K562 (cell line): ENCODE results near the gene UBA1. TPM values are rescaled to one million over a fixed set of nuclear protein-coding genes. Genes with fewer than 3 reads are reported as not detected.
A peak's percentile ranks its signal among the peaks of the same experiment; 100 is the strongest.

Source experiments
- ATAC-seq: fragments of 200-7000 bp; cut with Tn5 transposase; 3 replicates; pipeline ENCODE4 v1.9.1; 2020; ENCODE audit warnings: moderate library complexity
- BruUV-seq: library from RNA; stranded (reverse); fragments of 400-500 nt; replicated peaks from 2 replicates; lab custom pipeline; 2021; lab: Mats Ljungman, UMichigan
- CTCF ChIA-PET: fragments of 300-600 bp; formaldehyde crosslinking; extraction: SDS; loops from one replicate; lab custom pipeline; 2021; ENCODE audit warnings: low intra/inter-chr PET ratio; lab: Yijun Ruan, JAX
- POLR2A ChIA-PET: fragments of 300-600, 350-650 bp; sonication (Branson Sonifier 250); formaldehyde crosslinking; extraction: SDS; loops from one replicate; lab custom pipeline; 2021; ENCODE audit warnings: antibody characterized with exemption, inconsistent platforms; lab: Yijun Ruan, JAX
- DNase-seq, 4 experiments: peaks; one replicate each; pipeline versions ENCODE4 v3.0.0 to v3.0.0-alpha.2; 2011 to 2018; ENCODE audit warnings: low spot score in 3 of 4, mixed read lengths in 3 of 4; ENCODE audit errors: extremely low read depth in 1 of 4
- FAIRE-seq: peaks from 2 replicates; lab custom pipeline; 2011; peaks lifted over from hg19 to GRCh38; lab: Jason Lieb, UNC
- H2AFZ ChIP-seq: 2 replicates; pipeline ENCODE4 v1.6.0; 2011; ENCODE audit warnings: low read depth, low read length, control low read depth, inconsistent platforms
- H3K27ac ChIP-seq: fragments of 200-600 bp; 3 replicates; pipeline ENCODE4 v1.8.0; 2011; ENCODE audit warnings: low read depth, mild to moderate bottlenecking, control low read depth, inconsistent platforms, low read length, moderate library complexity, mixed read lengths; ENCODE audit errors: extremely low read depth
- H3K27me3 ChIP-seq, 2 experiments: fragments of 300-600 bp in 1 of 2; 2 replicates in 1 of 2; 3 replicates in 1 of 2; pipeline versions ENCODE4 v1.6.0 to v1.8.0; 2011; ENCODE audit warnings: inconsistent platforms in 2 of 2, low read length in 2 of 2, mild to moderate bottlenecking in 1 of 2, mixed read lengths in 1 of 2, moderate library complexity in 1 of 2; ENCODE audit not compliant: control insufficient read depth in 2 of 2, insufficient read depth in 2 of 2
- H3K36me3 ChIP-seq: fragments of 300-600 bp; 3 replicates; pipeline ENCODE4 v1.8.0; 2011; ENCODE audit warnings: mild to moderate bottlenecking, low read length, inconsistent platforms; ENCODE audit not compliant: control insufficient read depth, insufficient read depth
- H3K4me1 ChIP-seq, 2 experiments: fragments of 200-600 bp in 1 of 2; replicated peaks in 1 of 2; 2 replicates in 1 of 2; 3 replicates in 1 of 2; pipeline versions ENCODE4 v1.5.1 to v1.8.0; 2011; ENCODE audit warnings: inconsistent platforms in 2 of 2, low read length in 2 of 2, mild to moderate bottlenecking in 1 of 2, mixed read lengths in 1 of 2, moderate library complexity in 1 of 2; ENCODE audit not compliant: control insufficient read depth in 2 of 2, insufficient read depth in 2 of 2
- H3K4me2 ChIP-seq: 2 replicates; pipeline ENCODE4 v1.6.1; 2011; ENCODE audit warnings: low read length, control low read depth, inconsistent platforms, mixed read lengths; ENCODE audit not compliant: insufficient read depth
- H3K4me3 ChIP-seq: fragments of 200-600 bp; sonication (generic), shearing (Covaris generic); 2 replicates; pipeline ENCODE4 v1.5.1; 2016; ENCODE audit warnings: control low read depth, inconsistent platforms
- H3K79me2 ChIP-seq: fragments of 200-600 bp; 3 replicates; pipeline ENCODE4 v1.8.0; 2011; ENCODE audit warnings: low read length, inconsistent platforms; ENCODE audit not compliant: control insufficient read depth, insufficient read depth
- H3K9ac ChIP-seq, 2 experiments: 2 replicates each; pipeline versions ENCODE4 v1.6.0 to v1.6.1; 2011; ENCODE audit warnings: low read depth in 2 of 2, low read length in 2 of 2, control low read depth in 1 of 2, inconsistent platforms in 1 of 2, mild to moderate bottlenecking in 1 of 2, mixed read lengths in 1 of 2; ENCODE audit not compliant: insufficient read depth in 1 of 2
- H3K9me1 ChIP-seq: one replicate; pipeline ENCODE4 v1.6.0; 2011; ENCODE audit warnings: inconsistent platforms, mild to moderate bottlenecking, low read length, moderate library complexity; ENCODE audit not compliant: control insufficient read depth, insufficient read depth
- H3K9me3 ChIP-seq: replicated peaks from 2 replicates; pipeline ENCODE4 v1.5.1; 2011; ENCODE audit warnings: low read depth, low read length, inconsistent platforms; ENCODE audit not compliant: control insufficient read depth, insufficient read depth
- H4K20me1 ChIP-seq: replicated peaks from 2 replicates; pipeline ENCODE4 v1.6.1; 2011; ENCODE audit warnings: low read length, inconsistent platforms, mixed read lengths; ENCODE audit not compliant: control insufficient read depth, insufficient read depth
- BHLHE40 ChIP-seq: IDR thresholded peaks from 2 replicates; pipeline ENCODE4 v1.6.1; 2011; ENCODE audit warnings: low read length, improper control_type of control experiment
- CEBPB ChIP-seq: fragments of 450-650 bp; IDR thresholded peaks from 2 replicates; pipeline ENCODE4 v1.6.1; 2016; ENCODE audit warnings: missing genetic modification characterization, missing compliant biosample characterization
- NFATC3 ChIP-seq: fragments of 450-650 bp; IDR thresholded peaks from 2 replicates; pipeline ENCODE4 v1.6.1; 2017; ENCODE audit warnings: mild to moderate bottlenecking
- TAF9B ChIP-seq: fragments of 450-650 bp; IDR thresholded peaks from 2 replicates; pipeline ENCODE4 v1.6.1; 2018; ENCODE audit warnings: mild to moderate bottlenecking; ENCODE audit not compliant: partially characterized antibody
- ZNF146 ChIP-seq: IDR thresholded peaks from one replicate; pipeline ENCODE4 v1.6.1; 2018; ENCODE audit warnings: missing compliant biosample characterization; ENCODE audit not compliant: unreplicated experiment
- ZNF830 ChIP-seq: fragments of 250-450 bp; sonication (Bioruptor Pico); IDR thresholded peaks from 2 replicates; pipeline ENCODE4 v1.5.0; 2021; ENCODE audit warnings: mild to moderate bottlenecking
- WGBS: fragments of 100-300 bp; shearing (Covaris generic); methylation state at CpG from one replicate; pipeline ENCODE4 v1.1.6; 2016; ENCODE audit warnings: low coverage, mixed read lengths; ENCODE audit not compliant: insufficient coverage; ENCODE audit errors: missing lambda C conversion rate; 5-methylcytosine and 5-hydroxymethylcytosine counted together
- in situ Hi-C: fragments of 300-500 bp; cut with MboI; formaldehyde crosslinking; loops from 4 replicates; pipeline ENCODE4 v1.15.0; 2018; ENCODE audit warnings: inconsistent platforms, mixed read lengths
- intact Hi-C: fragments of 100-400 bp; cut with micrococcal nuclease; formaldehyde crosslinking; loops from 2 replicates; pipeline ENCODE4 v1.14.2; 2022
- polyA plus RNA-seq, 8 experiments: library from polyadenylated mRNA; depleted of rRNA in 4 of 8; stranded (reverse) in 5 of 8; unstranded in 3 of 8; fragments of >200 nt; fragmentation: Nextera tagmentation in 2 of 8; fragmentation: Illumina TruSeq in 1 of 8; extraction: Ambion mirVana in 2 of 8; extraction: Trizol in 1 of 8; gene quantifications; 2 replicates each; pipeline versions ENCODE4 v1.2.1 to v1.2.3, GENCODE V29; 2011 to 2014; ENCODE audit warnings: inconsistent platforms in 1 of 8, missing spikeins in 1 of 8
- total RNA-seq, 7 experiments: library from RNA; depleted of rRNA in 6 of 7; stranded (reverse); fragments of >200 nt in 6 of 7; fragmentation: Illumina TruSeq in 2 of 7; extraction: Trizol in 2 of 7; gene quantifications; 2 replicates each; pipeline versions ENCODE4 v1.2.1 to v1.2.3, GENCODE V29; 2011 to 2021; ENCODE audit warnings: low replicate concordance in 1 of 7

Gene UBA1
- total and polyA plus RNA-seq, 9 of the 15 experiments (the other 6 are each of a cell fraction or from before 2014, with no cell fraction given): 32.0 to 174 (median 93.6) TPM

- Histone ChIP-seq H3K79me2 (peaks cover 33% of the 10 kb centered on the region), H3K4me3 (no peak overlapping the region), H3K27ac (no peak overlapping the region), H3K4me1 (peaks cover 16 to 30% of the 10 kb centered on the region in 2 experiments; a peak in 4 of 5 replicates), H3K9me3 (no peaks in the 10 kb centered on the region), H3K9ac (no peak overlapping the region)
- POLR2A ChIA-PET: no interaction called here
- TF ChIP-seq ZNF146 (CRISPR knock-in tag) (no peak), BHLHE40 (no peak), CEBPB (tag) (0 out of 2 replicates have a peak, but pooled peaks have one; percentile 10), NFATC3 (no peak), ZNF830 (CRISPR knock-in tag) (no peak), TAF9B (no peak)
- TF ChIP-seq, all 486 proteins: peak for 1
- Histone ChIP-seq H4K20me1 (peaks cover 30% of the 10 kb centered on the region), H3K9me1 (peaks cover 7% of the 10 kb centered on the region), H2AFZ (no peak overlapping the region), H3K4me2 (no peak overlapping the region), H3K27me3 (no peaks in the 10 kb centered on the region), H3K36me3 (peaks cover 60% of the 10 kb centered on the region; the same call in 2 of the 3 replicates)
- DNase-seq (no peak), FAIRE-seq (no peak), ATAC-seq (no peak)
- intact Hi-C loops (no loop called here), in situ Hi-C loops (no loop called here)
- CTCF ChIA-PET: no interaction called here
- no TSS peak for BruUV-seq
- whole genome bisulfite sequencing: 79% methylated on average over 8 of the region's 8 CpGs
Measured at GRCh38 chrX:47216393-47216925, 22.8 kb downstream of the UBA1 start.
